Right renal cortex interstitium (tissue), 3 donors: ENCODE measurements around the gene HTR3D. TPM values are rescaled to one million over a fixed set of nuclear protein-coding genes. Genes with fewer than 3 reads are reported as not detected.
"Not testable (repeated sequence)": the region's sequence is repeated elsewhere in the genome, so short reads cannot be mapped to it uniquely, and the experiment has no call there.

ENCODE experiments used
- DNase-seq, 3 donors: peaks; one replicate each; pipeline ENCODE4 v3.0.0-alpha.2; 2013; ENCODE audit warnings: low read depth in 3 of 3, low spot score in 2 of 3
- polyA plus RNA-seq, 3 donors: library from polyadenylated mRNA; unstranded; fragments of 120-200 nt; gene quantifications; one replicate each; pipeline ENCODE4 v1.2.1, GENCODE V29; 2013; ENCODE audit not compliant: insufficient read length in 3 of 3

The HTR3D gene, protein sequence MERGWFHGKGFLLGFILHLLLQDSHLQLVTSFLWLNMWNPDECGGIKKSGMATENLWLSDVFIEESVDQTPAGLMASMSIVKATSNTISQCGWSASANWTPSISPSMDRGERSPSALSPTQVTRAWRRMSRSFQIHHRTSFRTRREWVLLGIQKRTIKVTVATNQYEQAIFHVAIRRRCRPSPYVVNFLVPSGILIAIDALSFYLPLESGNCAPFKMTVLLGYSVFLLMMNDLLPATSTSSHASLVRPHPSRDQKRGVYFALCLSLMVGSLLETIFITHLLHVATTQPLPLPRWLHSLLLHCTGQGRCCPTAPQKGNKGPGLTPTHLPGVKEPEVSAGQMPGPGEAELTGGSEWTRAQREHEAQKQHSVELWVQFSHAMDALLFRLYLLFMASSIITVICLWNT
- not detected for polyA plus RNA-seq

DNA sequence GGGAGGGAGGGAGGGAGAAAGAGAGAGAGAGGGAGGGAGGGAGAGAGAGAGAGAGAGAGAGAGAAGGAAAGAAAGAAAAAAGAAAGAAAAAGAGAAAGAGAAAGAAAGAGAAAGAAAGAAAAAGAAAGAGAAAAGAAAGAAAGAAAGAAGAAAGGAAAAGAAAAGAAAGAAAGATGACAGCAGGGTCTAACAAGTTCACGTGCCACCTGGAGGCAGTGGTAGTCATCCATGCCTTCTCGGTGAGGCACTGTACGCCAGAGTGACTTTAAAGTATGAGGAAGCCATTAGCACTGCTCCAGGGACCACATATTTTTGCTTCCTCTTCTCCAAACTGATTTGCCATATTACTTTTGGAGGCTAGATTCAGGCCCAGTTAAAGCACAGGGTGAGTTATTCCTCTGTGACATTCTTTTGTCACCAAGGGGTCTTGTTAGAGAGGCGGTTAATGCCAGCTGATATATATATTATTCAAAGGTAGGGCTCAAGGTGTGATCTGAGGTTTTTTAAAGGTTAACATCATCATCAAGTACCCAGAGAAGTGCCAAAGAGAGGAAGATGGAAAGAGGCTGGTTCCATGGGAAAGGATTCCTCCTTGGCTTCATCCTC is at the start of gene HTR3D:
HTR3D (plus strand) TSS at position 556 of the 606 bp plus-strand sequence; CDS start at position 556, 0 bp downstream.
- DNase-seq, result no peak

DNA sequence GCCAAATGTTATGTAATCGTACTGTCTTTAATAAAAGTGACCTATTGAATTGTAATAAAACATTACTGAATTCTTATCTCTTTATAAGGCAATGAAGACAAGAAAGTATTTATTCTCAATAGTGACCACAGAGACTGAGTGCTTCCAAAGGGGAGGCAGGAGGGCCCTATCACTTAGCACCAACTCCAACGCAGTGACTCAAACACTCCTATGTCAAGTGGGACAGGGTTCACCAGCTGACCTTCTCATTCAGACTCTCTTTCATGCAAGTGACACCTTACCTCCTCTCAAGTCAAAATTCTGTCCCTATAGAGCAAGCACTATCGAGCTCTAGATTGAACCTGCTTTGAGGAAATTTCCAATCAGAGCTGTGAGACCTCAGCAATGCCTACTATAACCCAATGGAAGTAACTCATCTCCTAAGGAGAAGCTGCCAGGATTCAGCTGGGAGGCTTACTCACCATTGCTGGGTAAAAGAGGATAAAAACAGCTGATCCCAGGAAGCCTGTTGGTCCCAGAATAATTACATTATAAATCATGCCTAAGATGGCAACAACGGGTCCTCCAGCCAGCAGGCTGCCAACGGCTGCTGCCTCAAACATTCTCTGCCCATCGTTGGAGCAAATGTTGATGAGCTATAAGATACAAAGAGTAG is 49.4 kb upstream of the HTR3D start:
- DNase-seq, result no peak

DNA sequence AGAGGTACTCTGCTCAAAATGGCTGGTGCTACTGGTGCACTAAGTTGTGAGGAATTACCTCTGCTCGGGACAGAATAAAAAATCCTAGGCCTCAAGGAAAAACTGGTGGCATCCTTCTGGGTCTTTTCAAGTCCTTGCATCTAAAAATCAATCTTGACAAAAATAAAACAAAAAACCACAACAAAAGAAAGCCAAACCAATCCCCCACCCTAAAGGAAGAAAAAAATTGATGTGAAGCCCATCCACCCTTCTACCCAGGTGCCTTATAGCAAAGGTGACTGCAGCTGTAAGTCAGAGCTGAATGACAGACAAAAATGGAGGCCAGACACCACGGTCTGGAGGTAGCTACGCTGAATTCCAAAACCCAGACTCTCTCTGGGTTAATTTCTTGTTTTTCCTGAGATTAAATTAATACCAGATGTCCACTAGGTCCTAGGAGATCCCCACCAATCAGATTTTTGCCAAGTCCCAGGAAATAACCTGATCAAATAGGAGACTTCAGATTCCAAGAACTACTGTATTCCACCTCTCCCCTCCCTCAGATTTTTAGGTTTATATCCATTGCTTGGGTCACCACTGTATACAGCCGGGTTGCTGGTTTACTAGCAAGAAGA is 47.3 kb upstream of the HTR3D start:
- DNase-seq, result no peak

DNA sequence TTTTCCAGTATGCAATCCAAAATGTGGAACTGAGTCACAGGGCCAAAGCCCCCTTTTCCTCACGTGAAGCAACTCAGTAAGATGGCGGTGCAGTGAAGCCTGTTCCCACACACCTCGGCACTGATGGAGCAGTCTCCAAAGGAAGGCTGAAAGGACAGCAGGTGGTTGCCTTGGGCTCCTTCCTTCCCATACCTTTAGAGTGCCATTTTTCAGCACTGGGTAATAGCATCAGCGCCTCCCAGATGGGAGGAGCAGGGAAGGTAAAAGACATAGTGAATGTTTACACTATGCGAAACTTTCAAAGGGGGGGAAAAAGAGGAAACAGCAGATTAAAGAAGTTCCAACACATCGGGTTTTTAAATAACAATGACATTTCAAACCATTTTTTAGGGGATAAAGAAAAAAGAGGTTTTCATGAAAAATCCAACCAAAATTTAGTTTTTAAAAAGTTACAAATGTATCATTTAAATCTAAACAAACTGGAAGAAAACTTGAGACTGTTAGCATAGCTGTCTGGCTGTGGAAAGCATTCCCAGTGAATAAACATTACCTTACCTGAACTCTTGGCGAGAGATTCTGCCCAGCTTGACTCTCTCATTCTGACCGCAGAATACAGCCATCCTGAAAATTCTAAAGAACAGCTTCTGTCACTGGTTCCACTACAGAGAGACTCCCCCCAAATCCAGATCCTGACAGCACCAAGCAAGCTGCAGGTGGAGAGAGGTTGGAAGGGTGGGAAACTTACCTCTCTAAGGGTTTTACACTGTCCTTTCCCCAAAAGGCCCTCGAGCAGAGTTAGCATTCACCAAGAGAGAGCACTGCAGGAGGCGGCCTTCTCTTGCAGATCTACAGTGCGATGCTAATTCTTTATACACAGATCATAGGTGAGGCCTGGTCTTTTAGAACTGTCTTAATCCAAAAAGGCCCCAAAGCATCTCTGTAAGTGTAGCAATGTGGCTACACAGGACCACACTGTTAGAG is 46.5 kb upstream of the HTR3D start:
- no peak for DNase-seq

DNA sequence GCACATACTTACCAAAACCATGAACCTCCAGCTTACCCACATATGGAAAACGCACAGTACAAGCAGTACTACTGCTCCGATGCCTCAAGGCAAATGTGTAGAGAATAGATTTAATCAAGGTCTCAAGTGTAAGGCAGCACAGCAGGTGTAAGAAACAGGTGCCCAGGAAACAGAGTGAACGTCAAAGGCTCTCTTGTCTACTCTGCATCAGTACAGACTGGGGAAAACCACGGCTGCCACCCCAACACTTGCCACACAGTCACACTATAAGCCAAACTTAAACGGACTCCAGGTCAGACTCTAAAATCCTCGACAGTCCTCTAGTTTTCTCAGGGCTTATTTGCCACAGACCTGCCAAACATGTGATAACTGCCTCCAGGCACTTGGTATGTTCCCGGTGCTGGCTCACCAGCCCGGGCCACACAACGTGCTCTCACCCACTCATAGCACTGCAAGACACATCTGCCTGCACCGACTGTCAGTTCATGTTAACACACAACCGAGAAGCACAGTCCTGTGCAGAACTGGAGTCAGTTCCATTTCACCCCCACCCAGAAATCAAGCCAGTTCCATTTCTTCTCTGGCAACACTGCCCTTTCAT is 44.4 kb upstream of the HTR3D start:
- no peak for DNase-seq

DNA sequence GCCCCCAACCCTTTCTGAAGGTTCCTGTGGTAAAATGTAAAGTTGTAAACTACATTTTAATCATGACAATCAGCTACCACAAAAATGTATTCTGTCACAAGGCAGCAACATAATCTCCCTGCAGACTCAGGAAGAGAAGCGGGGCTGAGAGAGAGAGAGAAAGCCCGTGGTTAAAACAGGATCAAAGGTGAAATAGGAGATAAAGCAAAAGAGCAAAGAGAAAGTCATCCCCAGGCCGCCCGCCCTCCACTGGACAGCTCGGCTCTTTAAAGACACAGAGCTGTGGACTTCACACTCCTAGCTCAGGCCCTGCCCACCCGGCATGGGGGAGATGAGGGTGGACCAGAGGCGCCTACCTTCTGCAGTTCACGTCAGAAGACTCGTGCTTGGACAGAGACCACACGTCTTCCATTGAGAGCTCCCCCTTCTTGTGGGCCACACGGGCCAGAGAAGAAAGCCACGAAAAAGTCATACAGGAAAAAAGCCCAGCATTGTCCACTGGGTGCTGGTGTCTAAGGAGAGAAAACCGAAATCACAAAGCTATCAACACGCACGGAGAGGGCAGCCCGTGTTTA is 43.2 kb upstream of the HTR3D start:
- no peak for DNase-seq

DNA sequence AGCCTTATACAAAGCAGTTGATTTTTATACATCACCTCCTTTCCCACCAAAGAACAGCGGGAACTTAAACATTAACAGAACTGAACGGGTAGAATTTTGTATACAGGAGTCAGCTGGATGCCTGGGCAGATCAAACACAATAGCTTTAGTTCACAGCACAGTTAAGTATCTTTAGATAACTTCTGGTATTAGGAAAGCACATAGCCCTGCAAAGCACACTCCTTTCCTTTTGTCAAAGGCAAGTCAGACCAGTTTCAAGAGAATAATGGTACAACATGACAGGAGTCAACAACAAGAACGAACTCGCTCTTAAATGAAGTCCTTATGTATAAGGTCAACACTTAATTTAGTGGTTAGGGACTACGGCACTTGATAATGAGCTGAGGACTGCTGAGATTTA is 40.1 kb upstream of the HTR3D start:
- no peak for DNase-seq

DNA sequence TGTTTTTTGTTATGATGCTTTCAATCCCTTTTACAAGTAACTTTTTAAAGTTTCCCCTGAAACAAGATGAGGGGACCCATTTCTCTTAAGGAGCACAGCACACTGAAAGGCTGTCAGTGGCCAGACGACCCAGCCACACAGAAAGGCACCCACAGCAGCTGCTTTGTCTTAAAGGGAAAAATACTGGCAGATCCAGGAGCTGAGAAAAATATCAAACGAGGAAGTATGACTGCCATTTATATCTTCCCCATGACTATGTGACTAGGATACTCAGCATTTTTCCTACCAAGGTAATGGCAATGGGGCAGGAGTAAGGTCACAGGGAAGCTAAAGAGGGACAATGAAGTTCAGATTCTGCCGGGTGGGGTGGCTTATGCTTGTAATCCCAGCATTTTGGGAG is 29.8 kb upstream of the HTR3D start:
- DNase-seq, result no peak

DNA sequence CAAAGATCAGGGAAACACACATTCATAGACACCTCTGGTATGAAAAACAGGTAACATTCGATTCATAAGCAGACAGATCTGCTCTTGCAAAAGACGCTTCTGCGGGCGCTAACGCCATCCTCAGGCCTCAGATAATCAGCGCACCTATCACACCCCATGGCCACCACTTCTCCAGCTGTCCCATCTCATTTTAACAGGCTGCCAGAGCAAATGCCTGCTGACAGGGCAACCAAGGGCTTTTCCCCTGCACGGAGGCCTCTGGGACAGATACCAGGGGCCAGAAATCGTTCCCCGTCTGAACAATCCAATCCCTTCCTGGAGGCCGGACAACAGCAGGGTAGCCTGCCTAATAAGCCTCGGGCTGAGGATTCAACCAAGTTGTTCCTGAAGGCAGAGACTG is 29.1 kb upstream of the HTR3D start:
- DNase-seq, result no peak

DNA sequence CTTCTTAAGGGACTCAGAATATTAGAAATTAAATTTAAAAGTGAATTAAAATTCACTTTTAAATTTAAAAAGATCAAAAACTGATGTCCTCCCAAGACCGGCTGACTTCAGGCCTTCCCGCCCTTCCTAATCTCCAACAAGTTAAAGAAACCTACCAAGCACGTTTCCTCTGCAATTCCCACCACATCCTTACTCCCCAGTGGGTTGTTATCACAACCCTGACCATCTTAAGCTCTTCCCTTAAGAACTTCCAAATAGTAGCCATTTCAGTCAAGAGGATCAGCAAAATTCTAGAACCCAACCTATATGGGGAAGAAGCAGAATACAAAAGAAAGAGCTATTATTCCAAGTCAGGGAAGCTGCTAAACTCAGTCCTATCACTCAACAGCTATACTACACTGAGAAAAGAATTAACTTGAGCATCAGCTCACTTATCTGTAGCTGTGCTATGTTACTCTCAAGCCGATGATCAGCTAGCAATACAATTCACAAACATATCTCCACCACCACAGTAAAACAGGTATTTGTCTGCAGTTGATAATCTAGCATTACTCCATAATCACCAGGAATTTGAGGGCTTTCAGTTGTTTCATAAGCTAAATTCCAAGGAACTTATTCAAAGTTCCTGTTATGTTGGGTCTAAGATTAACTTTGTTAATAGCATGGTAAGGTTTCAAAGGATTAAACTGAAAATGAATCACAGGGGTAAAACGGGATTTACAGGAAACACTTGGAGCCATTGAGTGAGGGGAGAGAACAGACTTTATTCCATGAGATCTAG is 28.2 kb upstream of the HTR3D start:
- no peak for DNase-seq

DNA sequence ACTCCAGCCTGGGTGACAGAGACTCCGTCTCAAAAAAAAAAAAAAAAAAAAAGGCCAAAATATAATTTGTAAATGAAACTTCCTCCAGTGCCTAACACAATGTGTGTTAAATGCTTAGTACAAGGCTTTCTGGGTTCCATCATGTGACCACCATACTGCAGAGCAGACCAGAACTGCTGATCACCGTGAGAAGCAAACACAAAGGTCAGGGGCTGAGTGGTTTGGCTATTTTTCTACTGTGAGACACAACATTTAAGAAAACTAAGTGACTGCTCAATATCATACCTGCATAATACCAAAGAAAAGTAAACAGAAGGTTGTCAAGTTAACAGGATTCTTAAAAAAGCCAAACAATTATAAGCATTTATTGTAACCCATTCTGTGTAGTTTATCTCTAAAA is 27.1 kb upstream of the HTR3D start:
- no peak for DNase-seq

DNA sequence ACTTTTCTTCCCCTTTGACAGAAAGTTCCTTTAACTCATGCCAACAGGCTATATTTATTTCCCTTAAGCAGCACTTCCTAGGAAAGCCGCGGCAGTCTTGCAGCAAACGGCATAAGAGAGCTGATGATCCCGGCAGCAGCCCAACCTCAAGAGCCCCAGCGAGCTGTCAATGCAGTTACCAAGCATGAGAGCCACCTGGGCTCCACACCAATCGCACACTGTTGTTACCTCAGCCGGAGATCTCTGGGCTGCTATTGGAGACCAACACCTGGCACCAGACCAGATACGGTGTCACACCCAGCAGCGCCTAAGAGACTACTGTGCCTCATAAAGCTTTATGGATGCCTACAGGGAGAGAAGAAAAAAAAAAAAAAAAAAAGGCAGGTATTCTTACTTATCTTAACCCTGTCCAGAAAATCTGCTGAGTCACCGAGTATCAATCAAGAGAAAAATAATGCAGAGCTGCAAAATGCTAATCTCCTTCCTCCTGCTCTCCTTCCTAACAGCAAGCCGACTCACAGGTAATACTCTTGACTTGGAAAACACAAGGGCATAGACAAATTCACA is 25.5 kb upstream of the HTR3D start:
- DNase-seq, result peak in 2 of 3 donors; percentile 47

DNA sequence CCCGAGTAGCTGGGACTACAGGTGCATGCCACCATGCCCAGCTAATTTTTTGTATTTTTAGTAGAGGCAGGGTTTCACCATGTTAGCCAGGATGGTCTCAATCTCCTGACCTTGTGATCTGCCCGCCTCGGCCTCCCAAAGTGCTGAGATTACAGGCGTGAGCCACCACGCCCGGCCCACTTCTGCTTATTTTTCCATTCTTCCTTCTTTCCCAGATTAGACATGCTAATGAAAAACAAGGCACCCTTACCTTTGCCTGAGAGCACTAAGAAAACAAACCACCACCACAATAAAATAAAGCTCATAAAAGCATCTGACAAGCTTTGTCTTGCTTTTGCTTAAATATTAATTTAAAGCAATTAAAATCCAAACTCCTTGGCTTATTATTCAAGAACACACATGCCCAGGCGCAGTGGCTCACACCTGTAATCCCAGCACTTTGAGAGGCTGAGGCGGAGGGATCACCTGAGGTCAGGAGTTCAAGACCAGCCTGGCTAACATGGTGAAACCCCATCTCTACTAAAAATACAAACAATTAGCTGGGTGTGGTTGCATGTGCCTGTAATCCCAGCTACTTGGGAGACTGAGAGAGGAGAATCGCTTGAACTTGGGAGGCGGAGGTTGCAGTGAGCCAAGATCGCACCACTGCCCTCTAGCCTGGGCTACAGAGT is 24.3 kb upstream of the HTR3D start:
- not testable (repeated sequence) for DNase-seq

DNA sequence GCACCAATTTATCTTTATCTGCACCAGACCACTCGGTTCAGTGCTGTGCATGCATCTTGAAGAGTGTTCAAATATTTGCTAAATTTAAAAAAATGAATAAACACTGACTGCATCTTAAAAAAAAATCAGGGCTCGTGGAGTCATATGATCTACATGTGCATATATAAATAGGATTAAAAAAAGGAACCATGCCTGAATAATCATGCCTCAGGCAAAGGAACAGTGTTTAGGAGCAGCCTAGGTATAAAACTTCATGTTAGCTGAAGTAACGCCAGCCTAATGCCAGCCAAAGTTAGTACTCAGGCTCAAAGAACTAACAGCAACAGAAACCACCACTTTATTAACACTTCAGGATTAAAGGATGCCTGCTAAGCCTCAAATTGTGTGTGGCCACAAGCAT is 23.4 kb upstream of the HTR3D start:
- DNase-seq, result no peak

DNA sequence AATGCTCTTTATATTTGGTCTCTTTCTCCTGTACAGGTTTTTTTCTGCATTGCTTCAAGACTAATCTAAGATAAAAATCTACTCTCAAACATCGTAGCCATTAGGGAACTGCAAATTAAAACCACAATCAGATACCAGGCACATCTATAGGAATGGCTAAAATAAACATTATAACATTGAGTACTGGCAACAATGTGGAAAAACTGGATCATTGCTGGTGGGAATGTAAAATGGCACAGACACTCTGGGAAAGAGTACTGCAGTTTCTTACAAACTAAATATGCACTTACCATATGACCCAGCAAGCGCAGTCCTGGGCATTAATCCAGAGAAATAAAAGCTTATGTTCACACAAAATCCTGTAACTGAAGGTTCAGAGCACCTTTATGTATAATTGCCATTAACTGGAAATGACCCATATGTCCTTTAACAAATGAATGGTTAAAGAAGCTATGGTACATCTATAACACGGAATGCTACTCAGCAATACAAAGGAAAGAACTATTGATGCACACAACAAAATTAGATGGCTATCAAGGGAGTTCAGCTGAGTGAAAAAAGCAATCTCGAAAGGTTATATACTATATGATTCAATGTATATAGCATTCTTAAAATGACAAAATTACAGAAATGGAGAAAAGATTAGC is 20.2 kb upstream of the HTR3D start:
- no peak for DNase-seq

DNA sequence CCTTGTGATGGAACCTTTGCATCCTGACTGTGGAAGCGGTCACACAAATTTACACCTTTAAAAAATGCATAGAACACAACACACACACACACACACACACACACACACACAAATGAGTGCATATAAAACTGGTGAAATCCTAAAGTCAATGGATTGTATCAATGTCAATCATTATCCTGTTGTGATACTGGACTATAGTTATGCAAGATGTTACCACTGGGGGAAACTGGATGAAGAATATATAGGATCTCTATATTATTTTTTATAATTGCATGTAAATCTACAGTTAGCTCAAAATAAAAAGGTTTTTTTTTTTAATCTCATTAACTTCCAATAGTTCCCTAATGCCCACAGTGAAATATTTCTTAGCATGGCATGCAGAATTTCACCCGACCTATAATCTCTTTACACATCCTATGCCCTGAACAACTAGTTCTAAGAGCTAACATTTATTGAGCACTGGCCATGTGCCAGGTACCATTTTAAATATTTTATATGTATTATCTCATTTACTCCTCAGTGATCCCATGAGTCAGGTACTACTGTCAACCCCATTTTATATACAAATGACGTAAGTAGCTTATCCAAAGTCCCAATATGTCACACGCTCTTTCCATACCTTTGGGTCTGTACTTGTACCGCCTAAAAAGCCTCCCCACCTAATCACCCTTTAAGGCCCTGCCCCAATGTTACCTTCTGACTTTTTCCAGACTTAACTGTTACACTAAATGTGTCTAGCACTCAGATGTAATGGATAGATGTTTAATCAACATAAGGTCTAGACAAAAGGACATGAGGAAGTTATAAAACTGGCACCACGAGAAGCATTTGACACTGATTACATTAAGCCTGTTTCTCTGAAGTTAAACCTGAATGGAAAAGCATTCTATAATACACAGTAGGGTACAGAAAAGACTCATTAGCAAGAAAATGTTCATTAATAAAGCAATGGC is 19.3 kb upstream of the HTR3D start:
- DNase-seq, result no peak
